Nephron (organoid): Measurements from ENCODE around the gene YPEL4.
A peak's percentile ranks its signal among the peaks of the same experiment; 100 is the strongest.

Experiments used
- H3K27ac Mint-ChIP-seq, 3 experiments: 2 replicates each; pipeline ENCODE4 v1.8.0; 2020; ENCODE audit warnings: mixed read lengths in 3 of 3, mild to moderate bottlenecking in 2 of 3, moderate library complexity in 1 of 3
- H3K27me3 Mint-ChIP-seq: 2 replicates; pipeline ENCODE4 v1.8.0; 2021; ENCODE audit warnings: low read depth, mild to moderate bottlenecking, moderate library complexity, mixed read lengths
- H3K36me3 Mint-ChIP-seq: 2 replicates; pipeline ENCODE4 v1.8.0; 2020; ENCODE audit warnings: low read depth, mixed read lengths
- H3K4me1 Mint-ChIP-seq: 2 replicates; pipeline ENCODE4 v1.8.0; 2020; ENCODE audit warnings: mixed read lengths
- H3K4me3 Mint-ChIP-seq, 3 experiments: 2 replicates each; pipeline ENCODE4 v1.8.0; 2020; ENCODE audit warnings: mild to moderate bottlenecking in 3 of 3, mixed read lengths in 3 of 3, moderate library complexity in 2 of 3
- H3K9me3 Mint-ChIP-seq: 2 replicates; pipeline ENCODE4 v1.8.0; 2020; ENCODE audit warnings: mixed read lengths
- CTCF ChIP-seq, 3 experiments: fragments of 200-600 bp; sonication (generic); IDR thresholded peaks; one replicate each; pipeline ENCODE4 v1.5.0; 2021; ENCODE audit warnings: antibody characterized with exemption in 3 of 3; ENCODE audit not compliant: unreplicated experiment in 3 of 3

Gene YPEL4

DNA sequence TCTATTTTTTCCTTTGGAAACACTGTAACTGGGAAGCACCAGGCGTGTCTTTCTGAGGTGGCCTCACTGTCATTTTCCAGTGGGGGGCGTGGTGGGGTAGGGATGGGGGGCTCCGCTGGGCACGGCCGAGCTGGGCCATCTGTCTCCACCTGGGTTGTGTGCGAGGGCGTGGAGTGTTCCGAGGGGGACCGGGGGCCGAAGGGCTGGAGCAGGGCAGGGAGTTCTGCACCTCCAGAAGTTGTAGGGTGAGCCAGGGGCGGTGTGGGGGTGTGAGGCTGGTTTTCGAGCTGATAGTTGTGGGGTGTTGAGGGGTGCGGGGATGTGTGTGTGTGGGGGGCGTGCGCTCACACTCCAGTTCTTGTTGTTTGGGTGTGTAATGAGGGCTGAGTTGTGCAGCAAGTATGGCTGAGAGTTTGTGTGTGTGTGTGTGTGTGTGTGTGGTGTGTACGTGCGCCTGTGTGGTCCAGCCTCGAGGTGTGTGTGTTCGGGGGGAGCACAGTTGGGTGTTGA is 10.8 kb downstream of the YPEL4 start:
- peaks cover 19% of the 10 kb centered on the region for H3K36me3 Mint-ChIP-seq
- H3K27me3 Mint-ChIP-seq = peaks cover 4% of the 10 kb centered on the region
- peak overlapping the region; percentile 96 to 100 (median 98) for H3K27ac Mint-ChIP-seq
- peak overlapping the region; percentile 89 to 95 (median 94) for H3K4me3 Mint-ChIP-seq
- peaks cover 42% of the 10 kb centered on the region for H3K4me1 Mint-ChIP-seq
- no peaks in the 10 kb centered on the region for H3K9me3 Mint-ChIP-seq
- TF ChIP-seq CTCF (IDR thresholded peaks at IDR 0.05; ENCODE audit: unreplicated experiment in 3 of 3) = no peak

DNA sequence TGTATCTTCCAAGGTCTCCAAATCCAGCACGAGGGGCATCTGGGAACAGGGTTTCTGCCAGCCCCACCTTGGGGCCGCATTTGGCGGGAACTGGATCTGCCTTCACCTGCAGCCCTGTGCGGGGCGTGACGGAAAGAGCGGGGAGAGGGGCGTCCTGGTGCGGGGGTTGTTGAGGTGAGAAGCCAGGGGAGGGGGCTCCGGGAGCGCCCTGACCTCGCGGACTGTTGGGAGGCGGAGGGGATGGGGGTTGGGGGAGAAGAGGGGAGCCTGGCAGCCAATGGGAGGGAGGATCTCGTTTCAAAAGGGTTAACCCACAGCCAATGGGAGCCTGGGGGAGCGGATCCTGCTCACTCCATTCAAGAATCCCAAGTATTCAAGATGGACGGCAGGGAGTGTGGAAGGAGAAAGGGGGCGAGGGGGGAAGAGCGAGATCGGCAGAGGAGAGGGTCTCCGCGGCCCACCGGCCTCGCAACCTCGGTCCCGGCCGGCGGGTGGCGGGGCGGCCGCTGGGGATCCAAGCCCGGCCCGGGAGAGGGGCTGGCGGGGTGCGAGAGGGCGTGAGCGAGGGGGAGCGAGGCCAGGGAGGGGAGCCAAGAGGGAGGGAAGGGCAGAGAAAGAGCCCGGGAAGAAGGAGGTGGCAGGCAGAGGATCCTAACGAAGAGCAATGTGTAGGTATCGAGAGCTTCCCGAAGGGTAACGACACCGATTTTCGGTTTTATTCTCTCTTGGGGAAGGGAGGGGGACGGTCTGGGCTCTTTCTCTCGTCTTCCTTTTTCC is 11.5 kb downstream of the YPEL4 start:
- Mint-ChIP-seq H3K9me3 (no peaks in the 10 kb centered on the region), H3K4me1 (peaks cover 36% of the 10 kb centered on the region), H3K4me3 (peak overlapping the region; percentile 89 to 95 (median 94)), H3K27me3 (peaks cover 4% of the 10 kb centered on the region), H3K27ac (peak overlapping the region; percentile 96 to 100 (median 98)), H3K36me3 (peaks cover 13% of the 10 kb centered on the region)
- TF ChIP-seq CTCF (IDR thresholded peaks at IDR 0.05; ENCODE audit: unreplicated experiment in 3 of 3) = no peak

DNA sequence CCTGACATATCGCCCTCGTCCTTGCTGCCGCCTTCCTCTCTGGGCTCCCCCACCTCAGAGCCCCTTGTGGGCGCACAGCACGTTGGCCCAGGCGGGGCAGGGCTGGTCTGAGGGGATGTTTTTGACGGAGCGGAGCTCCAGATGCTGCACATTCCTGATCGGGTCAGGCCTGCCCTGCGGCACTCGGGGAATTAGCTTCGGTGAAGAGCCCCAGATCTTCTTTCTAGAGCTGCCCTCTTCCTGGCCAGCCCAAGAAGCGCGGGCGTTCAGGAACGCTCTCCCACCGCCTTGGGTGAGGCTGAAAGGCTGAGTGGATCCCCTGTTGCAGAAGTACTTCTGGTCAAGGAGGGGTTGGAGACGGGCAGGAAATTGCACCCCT is 12.1 kb downstream of the YPEL4 start:
- Mint-ChIP-seq H3K36me3 (peaks cover 12% of the 10 kb centered on the region), H3K4me3 (peak overlapping the region; percentile 89 to 95 (median 94)), H3K9me3 (no peaks in the 10 kb centered on the region), H3K4me1 (peaks cover 31% of the 10 kb centered on the region), H3K27me3 (peaks cover 4% of the 10 kb centered on the region), H3K27ac (peak overlapping the region; percentile 96 to 100 (median 98))
- TF ChIP-seq CTCF (IDR thresholded peaks at IDR 0.05; ENCODE audit: unreplicated experiment in 3 of 3) = no peak

- H3K27me3 Mint-ChIP-seq = peaks cover 4% of the 10 kb centered on the region
- no peaks in the 10 kb centered on the region for H3K9me3 Mint-ChIP-seq
- TF ChIP-seq CTCF (IDR thresholded peaks at IDR 0.05; ENCODE audit: unreplicated experiment in 3 of 3) = no peak
- no peak overlapping the region for H3K4me3 Mint-ChIP-seq
- no peaks in the 10 kb centered on the region for H3K36me3 Mint-ChIP-seq
- H3K27ac Mint-ChIP-seq = no peak overlapping the region
- H3K4me1 Mint-ChIP-seq = peaks cover 14% of the 10 kb centered on the region
Measured at GRCh38 chr11:57635246-57635645, 14.5 kb downstream of the YPEL4 start.

- H3K36me3 Mint-ChIP-seq = no peaks in the 10 kb centered on the region
- H3K27ac Mint-ChIP-seq = no peak overlapping the region
- no peaks in the 10 kb centered on the region for H3K9me3 Mint-ChIP-seq
- H3K4me1 Mint-ChIP-seq = peaks cover 8% of the 10 kb centered on the region
- no peak overlapping the region for H3K4me3 Mint-ChIP-seq
- no peak for TF ChIP-seq CTCF (IDR thresholded peaks at IDR 0.05; ENCODE audit: unreplicated experiment in 3 of 3)
- H3K27me3 Mint-ChIP-seq = peaks cover 4% of the 10 kb centered on the region
Measured at GRCh38 chr11:57634311-57634710, 15.4 kb downstream of the YPEL4 start.
